Measurements from ENCODE around the gene GFRA1.

The GFRA1 gene

GRCh38 chr10:116260599-116260998, 12.4 kb downstream of the GFRA1 start:
- DNase-seq (no peak), ATAC-seq (no peak)
- Mint-ChIP-seq H3K9me3 (no peaks in the 10 kb centered on the region), H3K27ac (no peak overlapping the region), H3K4me3 (no peak overlapping the region), H3K27me3 (peaks cover 3% of the 10 kb centered on the region), H3K4me1 (no peaks in the 10 kb centered on the region), H3K36me3 (ENCODE audit: low read depth) (peaks cover 2% of the 10 kb centered on the region)

GRCh38 chr10:116259638-116260037, 13.4 kb downstream of the GFRA1 start:
- H3K27me3 Mint-ChIP-seq = peaks cover 3% of the 10 kb centered on the region
- no peak overlapping the region for H3K4me3 Mint-ChIP-seq
- no peak for DNase-seq
- H3K9me3 Mint-ChIP-seq = no peaks in the 10 kb centered on the region
- no peak for ATAC-seq
- peaks cover 2% of the 10 kb centered on the region for H3K36me3 Mint-ChIP-seq (ENCODE audit: low read depth)
- H3K4me1 Mint-ChIP-seq = no peaks in the 10 kb centered on the region
- H3K27ac Mint-ChIP-seq = no peak overlapping the region

- Mint-ChIP-seq H3K36me3 (ENCODE audit: low read depth) (peaks cover 2% of the 10 kb centered on the region), H3K9me3 (no peaks in the 10 kb centered on the region), H3K27ac (no peak overlapping the region), H3K27me3 (peaks cover 3% of the 10 kb centered on the region), H3K4me1 (no peaks in the 10 kb centered on the region), H3K4me3 (no peak overlapping the region)
- ATAC-seq (no peak), DNase-seq (no peak)
Measured at GRCh38 chr10:116257785-116258184, 15.2 kb downstream of the GFRA1 start.

- H3K27ac Mint-ChIP-seq = no peak overlapping the region
- H3K4me3 Mint-ChIP-seq = no peak overlapping the region
- no peaks in the 10 kb centered on the region for H3K4me1 Mint-ChIP-seq
- DNase-seq = no peak
- H3K36me3 Mint-ChIP-seq (ENCODE audit: low read depth) = peaks cover 2% of the 10 kb centered on the region
- no peaks in the 10 kb centered on the region for H3K9me3 Mint-ChIP-seq
- ATAC-seq = peak; percentile 20
- peaks cover 3% of the 10 kb centered on the region for H3K27me3 Mint-ChIP-seq
Measured at GRCh38 chr10:116256752-116257259, 16.2 kb downstream of the GFRA1 start.

GRCh38 chr10:116255886-116256751, 16.9 kb downstream of the GFRA1 start:
- no peak overlapping the region for H3K4me3 Mint-ChIP-seq
- H3K4me1 Mint-ChIP-seq = no peaks in the 10 kb centered on the region
- peaks cover 2% of the 10 kb centered on the region for H3K36me3 Mint-ChIP-seq (ENCODE audit: low read depth)
- H3K27me3 Mint-ChIP-seq = peaks cover 3% of the 10 kb centered on the region
- H3K27ac Mint-ChIP-seq = no peak overlapping the region
- DNase-seq = no peak
- no peak for ATAC-seq
- no peaks in the 10 kb centered on the region for H3K9me3 Mint-ChIP-seq

GRCh38 chr10:116254422-116255155, 18.4 kb downstream of the GFRA1 start:
- Mint-ChIP-seq H3K36me3 (ENCODE audit: low read depth) (peaks cover 2% of the 10 kb centered on the region), H3K27ac (no peak overlapping the region)
- ATAC-seq = no peak

GRCh38 chr10:116253716-116254115, 19.3 kb downstream of the GFRA1 start:
- Mint-ChIP-seq H3K4me3 (no peak overlapping the region), H3K27ac (no peak overlapping the region), H3K36me3 (ENCODE audit: low read depth) (peaks cover 2% of the 10 kb centered on the region), H3K27me3 (peaks cover 3% of the 10 kb centered on the region), H3K9me3 (no peaks in the 10 kb centered on the region), H3K4me1 (no peaks in the 10 kb centered on the region)
- DNase-seq = no peak
- no peak for ATAC-seq

More at GRCh38 chr10:116254422-116255155, 18.4 kb downstream of the GFRA1 start:
- Mint-ChIP-seq H3K9me3 (no peaks in the 10 kb centered on the region), H3K27me3 (peaks cover 3% of the 10 kb centered on the region), H3K4me3 (no peak overlapping the region), H3K4me1 (no peaks in the 10 kb centered on the region)
- no peak for DNase-seq

GRCh38 chr10:116251602-116252395, 21.2 kb downstream of the GFRA1 start:
- no peaks in the 10 kb centered on the region for H3K4me1 Mint-ChIP-seq
- ATAC-seq (no peak), DNase-seq (no peak)
- H3K36me3 Mint-ChIP-seq (ENCODE audit: low read depth) = no peaks in the 10 kb centered on the region
- no peaks in the 10 kb centered on the region for H3K9me3 Mint-ChIP-seq
- H3K27me3 Mint-ChIP-seq = no peaks in the 10 kb centered on the region
- H3K4me3 Mint-ChIP-seq = no peak overlapping the region
- H3K27ac Mint-ChIP-seq = no peak overlapping the region

GRCh38 chr10:116247691-116248090, 25.3 kb downstream of the GFRA1 start:
- H3K27ac Mint-ChIP-seq = no peak overlapping the region
- no peaks in the 10 kb centered on the region for H3K4me1 Mint-ChIP-seq
- no peak for ATAC-seq
- peaks cover 4% of the 10 kb centered on the region for H3K27me3 Mint-ChIP-seq
- no peaks in the 10 kb centered on the region for H3K9me3 Mint-ChIP-seq
- H3K4me3 Mint-ChIP-seq = no peak overlapping the region
- no peak for DNase-seq
- H3K36me3 Mint-ChIP-seq (ENCODE audit: low read depth) = no peaks in the 10 kb centered on the region

- Mint-ChIP-seq H3K27me3 (peaks cover 4% of the 10 kb centered on the region), H3K4me3 (no peak overlapping the region), H3K4me1 (no peaks in the 10 kb centered on the region), H3K27ac (no peak overlapping the region), H3K36me3 (ENCODE audit: low read depth) (no peaks in the 10 kb centered on the region), H3K9me3 (no peaks in the 10 kb centered on the region)
- ATAC-seq (no peak), DNase-seq (no peak)
Measured at GRCh38 chr10:116246263-116246662, 26.7 kb downstream of the GFRA1 start.

- ATAC-seq (no peak), DNase-seq (no peak)
- Mint-ChIP-seq H3K4me1 (no peaks in the 10 kb centered on the region), H3K36me3 (ENCODE audit: low read depth) (no peaks in the 10 kb centered on the region), H3K4me3 (no peak overlapping the region), H3K27me3 (peaks cover 4% of the 10 kb centered on the region), H3K27ac (no peak overlapping the region), H3K9me3 (no peaks in the 10 kb centered on the region)
Measured at GRCh38 chr10:116245156-116245555, 27.9 kb downstream of the GFRA1 start.

- Mint-ChIP-seq H3K9me3 (no peaks in the 10 kb centered on the region), H3K4me3 (no peak overlapping the region), H3K27me3 (peaks cover 4% of the 10 kb centered on the region), H3K27ac (no peak overlapping the region), H3K36me3 (ENCODE audit: low read depth) (no peaks in the 10 kb centered on the region), H3K4me1 (no peaks in the 10 kb centered on the region)
- no peak for DNase-seq
- ATAC-seq = no peak
Measured at GRCh38 chr10:116241642-116242410, 31.2 kb downstream of the GFRA1 start.

- Mint-ChIP-seq H3K27ac (no peak overlapping the region), H3K36me3 (ENCODE audit: low read depth) (no peaks in the 10 kb centered on the region), H3K9me3 (no peaks in the 10 kb centered on the region), H3K4me1 (no peaks in the 10 kb centered on the region), H3K4me3 (no peak overlapping the region), H3K27me3 (peaks cover 4% of the 10 kb centered on the region)
- no peak for DNase-seq
- ATAC-seq = no peak
Measured at GRCh38 chr10:116241085-116241484, 31.9 kb downstream of the GFRA1 start.

All from activated naive CD8-positive, alpha-beta T cell treated with anti-CD3 and anti-CD28 coated beads, Interleukin-2, amount 50 U/mL, for 24 hours (primary cell).